ENCODE data around the gene ATG16L1.

The ATG16L1 gene

DNA sequence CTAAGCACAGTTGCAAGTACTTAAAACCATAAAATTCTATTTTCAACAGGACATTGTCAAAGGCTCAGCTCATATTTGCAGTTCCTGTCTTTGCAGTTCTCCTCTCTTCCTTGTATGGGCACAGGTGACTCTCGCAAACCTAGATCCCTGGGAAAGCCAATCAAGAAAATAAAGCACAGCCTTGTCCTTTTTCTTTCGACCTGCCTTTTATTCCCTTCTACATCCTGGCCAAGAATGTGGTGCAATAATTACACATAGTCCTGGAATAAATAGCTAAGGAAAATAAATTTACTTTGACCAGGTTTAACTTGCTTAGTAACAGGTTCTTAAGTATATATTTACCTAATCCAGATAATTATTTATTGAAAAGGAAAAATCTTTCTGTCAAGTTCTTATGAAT lies 20.2 kb downstream of the ATG16L1 start:
- Histone ChIP-seq H3K36me3 (peaks cover 79% of the 10 kb centered on the region), H3K27me3 (no peaks in the 10 kb centered on the region), H3K27ac (no peak overlapping the region), H3K9me3 (no peaks in the 10 kb centered on the region), H3K4me3 (ENCODE audit: low read depth in 1 of 2, low read length in 1 of 2) (no peak overlapping the region), H3K4me1 (ENCODE audit: control insufficient read depth in 1 of 2, insufficient read depth in 1 of 2, low read depth in 1 of 2, low read length in 1 of 2) (peaks cover 0 to 14% of the 10 kb centered on the region in 2 experiments)
- TF ChIP-seq, protein P1, sequence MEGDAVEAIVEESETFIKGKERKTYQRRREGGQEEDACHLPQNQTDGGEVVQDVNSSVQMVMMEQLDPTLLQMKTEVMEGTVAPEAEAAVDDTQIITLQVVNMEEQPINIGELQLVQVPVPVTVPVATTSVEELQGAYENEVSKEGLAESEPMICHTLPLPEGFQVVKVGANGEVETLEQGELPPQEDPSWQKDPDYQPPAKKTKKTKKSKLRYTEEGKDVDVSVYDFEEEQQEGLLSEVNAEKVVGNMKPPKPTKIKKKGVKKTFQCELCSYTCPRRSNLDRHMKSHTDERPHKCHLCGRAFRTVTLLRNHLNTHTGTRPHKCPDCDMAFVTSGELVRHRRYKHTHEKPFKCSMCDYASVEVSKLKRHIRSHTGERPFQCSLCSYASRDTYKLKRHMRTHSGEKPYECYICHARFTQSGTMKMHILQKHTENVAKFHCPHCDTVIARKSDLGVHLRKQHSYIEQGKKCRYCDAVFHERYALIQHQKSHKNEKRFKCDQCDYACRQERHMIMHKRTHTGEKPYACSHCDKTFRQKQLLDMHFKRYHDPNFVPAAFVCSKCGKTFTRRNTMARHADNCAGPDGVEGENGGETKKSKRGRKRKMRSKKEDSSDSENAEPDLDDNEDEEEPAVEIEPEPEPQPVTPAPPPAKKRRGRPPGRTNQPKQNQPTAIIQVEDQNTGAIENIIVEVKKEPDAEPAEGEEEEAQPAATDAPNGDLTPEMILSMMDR (IDR thresholded peaks at IDR 0.05): no peak

DNA sequence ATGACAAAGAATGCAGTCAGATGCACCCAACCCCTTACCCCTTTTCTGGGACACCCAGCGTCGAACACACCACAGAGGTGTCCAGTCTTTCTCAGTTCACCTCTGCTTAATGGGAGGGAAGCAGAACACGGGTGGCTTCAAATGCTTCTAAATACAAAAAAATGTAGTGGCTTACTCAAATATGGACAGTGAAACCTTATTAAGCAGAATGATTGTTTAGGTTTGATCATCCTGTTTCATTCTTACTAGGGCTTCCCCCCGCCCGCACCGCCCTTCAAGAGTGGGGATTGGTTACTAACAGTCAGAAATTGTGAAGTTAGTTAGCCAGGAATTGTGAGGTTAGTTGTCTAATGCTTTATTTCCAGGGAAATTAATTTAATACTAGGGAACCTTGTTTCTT lies 21.6 kb downstream of the ATG16L1 start:
- Histone ChIP-seq H3K36me3 (peaks cover 88% of the 10 kb centered on the region), H3K27me3 (no peaks in the 10 kb centered on the region), H3K9me3 (no peaks in the 10 kb centered on the region), H3K4me1 (ENCODE audit: control insufficient read depth in 1 of 2, insufficient read depth in 1 of 2, low read depth in 1 of 2, low read length in 1 of 2) (peaks cover 0 to 6% of the 10 kb centered on the region in 2 experiments), H3K27ac (no peak overlapping the region), H3K4me3 (ENCODE audit: low read depth in 1 of 2, low read length in 1 of 2) (no peak overlapping the region)
- TF ChIP-seq, protein P1 (IDR thresholded peaks at IDR 0.05): no peak

DNA sequence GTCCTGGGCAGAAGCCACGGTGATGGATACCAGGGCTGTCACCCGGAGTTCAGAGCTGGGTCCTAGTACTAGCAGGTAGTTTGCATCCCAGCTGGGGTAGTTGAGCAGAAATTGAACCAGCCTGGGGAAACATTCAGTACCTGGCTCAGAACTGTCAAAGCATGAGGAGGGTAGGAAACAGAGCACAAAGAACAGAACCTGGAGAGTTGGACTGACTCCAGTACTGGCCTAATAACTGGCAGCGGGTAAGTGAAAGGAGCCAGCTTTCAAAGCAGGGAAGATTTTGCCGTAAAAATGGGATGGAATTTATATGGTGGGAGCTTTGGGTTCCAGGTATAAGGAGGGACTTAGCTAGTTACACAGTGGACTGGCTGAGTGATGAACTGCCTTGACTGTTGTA lies 23.8 kb downstream of the ATG16L1 start:
- peaks cover 88% of the 10 kb centered on the region for H3K36me3 ChIP-seq
- no peaks in the 10 kb centered on the region for H3K9me3 ChIP-seq
- no peaks in the 10 kb centered on the region for H3K27me3 ChIP-seq
- H3K4me3 ChIP-seq (ENCODE audit: low read depth in 1 of 2, low read length in 1 of 2): no peak overlapping the region
- peaks cover 2 to 8% of the 10 kb centered on the region in 2 experiments for H3K4me1 ChIP-seq (ENCODE audit: control insufficient read depth in 1 of 2, insufficient read depth in 1 of 2, low read depth in 1 of 2, low read length in 1 of 2)
- TF ChIP-seq, protein P1 (IDR thresholded peaks at IDR 0.05): no peak
- H3K27ac ChIP-seq: no peak overlapping the region

DNA sequence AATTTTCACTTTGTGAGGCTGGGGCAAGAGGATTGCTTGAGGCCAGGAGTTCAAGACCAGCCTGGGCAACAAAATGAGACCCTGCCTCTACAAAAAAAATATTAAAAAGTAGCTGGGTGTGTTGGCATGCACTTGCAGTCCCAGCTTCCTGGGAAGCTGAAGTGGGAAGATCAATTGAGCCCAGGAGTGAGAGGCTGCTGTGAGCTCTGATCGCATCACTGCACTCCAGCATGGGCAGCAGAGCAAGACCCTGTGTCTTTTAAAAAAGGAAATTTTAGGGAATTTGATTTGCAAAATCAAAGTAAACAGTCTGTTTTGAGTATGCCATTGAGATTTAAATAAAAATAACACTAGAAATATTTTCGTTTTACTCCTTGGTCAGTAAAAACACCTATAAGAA lies 27.4 kb downstream of the ATG16L1 start:
- Histone ChIP-seq H3K36me3 (peaks cover 80% of the 10 kb centered on the region), H3K4me3 (ENCODE audit: low read depth in 1 of 2, low read length in 1 of 2) (no peak overlapping the region), H3K27ac (no peak overlapping the region), H3K27me3 (no peaks in the 10 kb centered on the region), H3K4me1 (ENCODE audit: control insufficient read depth in 1 of 2, insufficient read depth in 1 of 2, low read depth in 1 of 2, low read length in 1 of 2) (peaks cover 3 to 13% of the 10 kb centered on the region in 2 experiments), H3K9me3 (no peaks in the 10 kb centered on the region)
- TF ChIP-seq, protein P1 (IDR thresholded peaks at IDR 0.05): no peak

DNA sequence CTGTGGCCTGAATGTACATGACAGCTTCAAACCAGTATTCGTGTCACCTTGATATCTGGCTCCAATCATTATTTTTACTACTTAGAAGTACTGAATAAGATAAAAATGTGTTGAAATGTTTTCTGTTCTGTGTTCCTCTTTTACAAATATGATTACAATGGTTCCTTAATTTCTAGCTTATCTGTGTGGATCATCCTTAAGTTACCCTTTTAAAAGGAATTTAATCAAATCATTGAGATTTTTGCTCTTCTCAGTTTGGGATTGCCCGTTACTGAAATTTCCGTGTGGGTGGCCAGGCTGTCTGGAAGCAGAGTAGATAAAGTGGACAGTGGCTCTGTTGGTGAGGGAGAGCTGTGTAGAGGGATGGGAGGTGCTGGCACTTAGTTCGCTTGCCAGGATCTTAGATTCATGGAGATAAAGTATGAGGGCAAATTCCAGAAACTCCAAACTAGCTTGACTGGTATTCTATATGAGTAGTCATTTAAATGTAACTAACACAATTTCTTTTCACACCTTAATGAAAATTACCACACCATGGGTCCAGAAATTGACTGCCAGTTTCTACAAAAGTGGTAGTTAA lies 28.7 kb downstream of the ATG16L1 start:
- H3K4me3 ChIP-seq (ENCODE audit: low read depth in 1 of 2, low read length in 1 of 2): no peak overlapping the region
- peaks cover 3 to 13% of the 10 kb centered on the region in 2 experiments for H3K4me1 ChIP-seq (ENCODE audit: control insufficient read depth in 1 of 2, insufficient read depth in 1 of 2, low read depth in 1 of 2, low read length in 1 of 2)
- H3K27ac ChIP-seq: peak overlapping the region; percentile 58
- H3K36me3 ChIP-seq: peaks cover 79% of the 10 kb centered on the region
- H3K9me3 ChIP-seq: no peaks in the 10 kb centered on the region
- H3K27me3 ChIP-seq: no peaks in the 10 kb centered on the region
- TF ChIP-seq, protein P1 (IDR thresholded peaks at IDR 0.05): no peak
